Inflammatory macrophage treated with lipopolysaccharide for 1 hour (primary cell): ENCODE measurements around the gene NFKB2.

Experiments used
- DNase-seq, 2 donors: peaks; one replicate each; pipeline ENCODE4 v3.0.0-alpha.2; 2020 to 2022

The NFKB2 gene

DNA sequence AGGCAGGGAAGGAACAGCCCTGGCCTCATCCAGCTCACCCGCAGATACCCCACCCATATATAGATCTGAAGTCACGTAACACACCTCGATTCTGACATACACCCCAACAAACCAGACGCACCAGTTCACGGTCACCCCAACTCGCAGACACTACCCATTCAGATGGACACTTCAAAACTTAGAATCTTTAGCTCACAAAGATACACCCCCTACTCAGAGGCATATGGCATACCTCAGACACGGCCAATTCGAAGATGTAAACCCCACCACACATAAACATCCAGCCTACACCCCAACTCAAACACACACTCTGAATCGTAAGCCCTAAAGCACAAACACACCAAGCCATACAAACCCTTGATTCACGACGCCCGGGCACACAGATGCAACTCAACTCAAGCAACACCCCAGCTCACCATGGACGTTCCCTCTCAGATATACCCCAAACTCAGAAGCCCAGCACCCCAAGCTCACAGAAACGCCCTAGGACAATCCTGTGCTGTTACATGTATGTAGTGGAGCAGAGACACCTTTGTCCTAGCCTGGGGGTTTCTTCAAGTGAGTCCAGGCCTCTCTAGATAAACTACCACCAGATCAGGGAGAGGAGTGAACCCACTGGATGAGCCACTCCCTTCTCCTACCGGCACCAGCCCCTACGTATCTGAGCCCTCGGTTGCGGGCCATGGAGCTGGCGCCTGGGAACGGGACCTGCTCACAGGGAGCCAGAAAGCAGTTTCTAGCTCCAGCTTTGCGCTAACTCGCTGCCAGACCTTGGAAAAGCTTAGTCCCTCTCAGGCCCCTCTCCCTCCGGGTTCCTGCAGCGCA is 14.3 kb downstream of the NFKB2 start:
- no peak for DNase-seq

DNA sequence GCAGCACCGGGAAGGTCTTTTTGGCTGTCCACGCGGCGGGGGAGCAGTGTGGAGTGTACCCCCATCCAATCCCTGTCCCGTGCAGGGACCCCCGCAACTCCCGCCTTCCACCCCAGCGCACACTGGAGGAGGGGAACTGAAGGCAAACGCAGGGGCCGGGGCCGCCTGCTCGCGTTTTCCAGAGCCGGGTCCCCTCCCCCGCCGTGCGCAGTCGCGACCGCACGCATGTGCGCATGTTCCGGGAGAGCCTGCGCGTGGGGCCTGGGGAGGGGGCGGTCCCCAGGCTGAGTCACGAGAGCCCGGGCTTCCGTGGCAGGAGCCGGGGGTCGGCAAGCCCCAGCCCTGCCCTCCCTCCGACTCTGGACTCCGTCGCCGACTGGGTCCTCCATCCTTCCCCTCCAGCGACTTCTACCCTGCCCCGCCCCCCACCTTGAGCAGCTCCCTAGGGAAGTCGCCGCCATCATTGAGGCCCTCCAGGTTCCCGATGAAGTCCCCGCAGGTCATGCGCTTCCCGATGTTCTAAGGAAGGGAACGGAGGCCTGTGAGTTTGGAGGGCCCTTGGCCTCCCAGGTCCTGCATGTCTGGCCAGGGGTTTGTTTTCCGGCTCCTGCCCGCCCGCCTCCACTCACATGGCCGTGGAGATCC is 15.0 kb downstream of the NFKB2 start:
- DNase-seq: no peak

GRCh38 chr10:102411341-102412255 is 16.1 kb downstream of the NFKB2 start:
- no peak for DNase-seq

GRCh38 chr10:102412293-102412692 is 16.8 kb downstream of the NFKB2 start:
- no peak for DNase-seq

DNA sequence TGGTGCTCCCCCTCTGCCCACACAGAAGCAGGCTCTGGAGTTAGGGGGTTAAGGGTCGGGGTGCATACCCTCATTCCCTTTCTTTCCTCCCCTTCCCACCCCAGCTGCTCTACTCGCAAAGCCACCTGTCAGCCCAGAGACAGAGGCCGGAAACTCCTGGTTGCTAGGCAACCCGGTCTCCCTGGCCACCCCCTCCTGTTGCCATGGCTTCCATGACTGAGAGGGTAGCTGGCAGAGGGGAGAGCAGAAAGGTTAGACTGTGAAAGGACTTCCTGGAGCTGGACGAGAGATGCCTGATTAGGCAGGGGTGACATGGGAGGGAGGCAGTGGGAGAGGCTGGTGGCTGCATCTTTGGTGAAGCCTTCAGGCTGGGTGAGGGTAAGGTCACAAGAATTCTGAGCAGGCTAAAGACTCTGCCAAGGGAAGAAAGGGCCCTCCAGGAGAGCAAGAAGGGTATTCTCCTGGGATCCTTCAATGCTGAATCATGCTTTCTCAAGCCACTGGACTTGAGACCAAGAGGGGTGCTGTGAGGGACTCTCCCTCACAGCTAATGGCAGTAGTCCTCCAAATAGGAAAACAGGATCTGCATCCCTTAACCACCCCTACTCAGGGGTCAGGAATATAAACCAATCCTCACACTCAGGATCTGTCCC is 17.7 kb downstream of the NFKB2 start:
- DNase-seq: no peak

DNA sequence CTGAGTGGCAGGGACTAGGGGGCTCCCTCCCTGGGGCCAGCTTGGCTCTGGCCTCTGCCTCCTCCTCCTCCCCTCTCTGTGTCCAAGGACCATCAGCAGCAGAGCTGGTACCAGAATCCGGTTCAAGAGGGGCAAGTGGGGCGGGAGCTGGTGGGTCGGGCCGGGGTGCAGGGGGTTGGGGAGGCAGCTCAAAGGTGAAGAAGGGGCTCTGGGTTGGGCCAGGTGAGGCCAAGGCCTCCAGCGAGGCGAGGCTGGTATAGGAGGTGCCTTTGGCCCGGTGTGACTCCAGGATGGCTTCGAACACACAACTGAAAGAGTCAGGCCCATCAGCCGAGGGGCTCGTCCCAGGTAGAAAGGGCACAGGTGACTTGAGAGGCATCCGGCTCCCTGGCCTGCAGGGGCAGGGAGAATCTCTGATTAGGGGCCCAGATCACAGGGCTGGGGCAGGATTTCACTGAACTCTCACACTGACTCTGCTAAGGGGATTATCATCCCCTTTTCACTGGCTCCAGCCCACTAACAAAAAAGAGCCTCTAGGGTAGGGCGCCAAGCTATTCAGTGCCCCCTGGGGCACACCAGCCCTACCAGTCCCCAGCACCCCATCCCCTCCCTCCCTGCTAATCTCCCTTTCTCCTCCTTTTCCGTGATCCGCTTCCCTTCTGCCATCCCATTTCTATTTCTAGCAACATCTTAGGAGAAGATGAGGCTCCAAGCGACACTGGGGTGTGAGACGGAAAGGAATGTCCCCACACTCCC is 18.5 kb downstream of the NFKB2 start:
- DNase-seq: no peak

DNA sequence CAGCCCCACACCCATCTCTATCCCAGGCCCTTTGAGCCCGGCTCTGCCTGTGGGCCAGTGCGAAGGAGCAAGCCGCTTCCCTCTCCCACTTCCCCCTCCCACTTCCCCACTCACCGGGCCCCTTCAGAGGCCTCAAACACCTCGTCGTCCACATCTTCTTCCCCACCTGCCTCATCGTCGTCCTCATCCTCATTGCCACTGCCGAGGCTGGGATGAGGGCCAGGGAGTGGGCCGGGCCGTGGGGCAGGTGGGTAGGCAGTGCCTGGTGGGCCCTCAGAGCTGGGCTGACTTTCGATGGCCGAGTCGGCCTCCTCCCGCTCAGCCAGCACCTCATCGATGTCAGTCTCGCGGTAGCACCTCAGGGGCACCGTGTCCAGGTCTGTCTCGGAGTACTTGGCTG is 19.2 kb downstream of the NFKB2 start:
- DNase-seq: no peak

GRCh38 chr10:102416283-102416682 is 20.8 kb downstream of the NFKB2 start:
- no peak for DNase-seq

GRCh38 chr10:102416695-102417094 is 21.2 kb downstream of the NFKB2 start:
- no peak for DNase-seq

- DNase-seq: no peak
These were observed 23.2 kb downstream of the NFKB2 start, which contains the start of gene PSD for GRCh38 chr10:102418622-102419268. Gene PSD, minus strand, starts transcription at chr10:102418785. Its CDS starts 1,747 bp downstream, at chr10:102417038.

DNA sequence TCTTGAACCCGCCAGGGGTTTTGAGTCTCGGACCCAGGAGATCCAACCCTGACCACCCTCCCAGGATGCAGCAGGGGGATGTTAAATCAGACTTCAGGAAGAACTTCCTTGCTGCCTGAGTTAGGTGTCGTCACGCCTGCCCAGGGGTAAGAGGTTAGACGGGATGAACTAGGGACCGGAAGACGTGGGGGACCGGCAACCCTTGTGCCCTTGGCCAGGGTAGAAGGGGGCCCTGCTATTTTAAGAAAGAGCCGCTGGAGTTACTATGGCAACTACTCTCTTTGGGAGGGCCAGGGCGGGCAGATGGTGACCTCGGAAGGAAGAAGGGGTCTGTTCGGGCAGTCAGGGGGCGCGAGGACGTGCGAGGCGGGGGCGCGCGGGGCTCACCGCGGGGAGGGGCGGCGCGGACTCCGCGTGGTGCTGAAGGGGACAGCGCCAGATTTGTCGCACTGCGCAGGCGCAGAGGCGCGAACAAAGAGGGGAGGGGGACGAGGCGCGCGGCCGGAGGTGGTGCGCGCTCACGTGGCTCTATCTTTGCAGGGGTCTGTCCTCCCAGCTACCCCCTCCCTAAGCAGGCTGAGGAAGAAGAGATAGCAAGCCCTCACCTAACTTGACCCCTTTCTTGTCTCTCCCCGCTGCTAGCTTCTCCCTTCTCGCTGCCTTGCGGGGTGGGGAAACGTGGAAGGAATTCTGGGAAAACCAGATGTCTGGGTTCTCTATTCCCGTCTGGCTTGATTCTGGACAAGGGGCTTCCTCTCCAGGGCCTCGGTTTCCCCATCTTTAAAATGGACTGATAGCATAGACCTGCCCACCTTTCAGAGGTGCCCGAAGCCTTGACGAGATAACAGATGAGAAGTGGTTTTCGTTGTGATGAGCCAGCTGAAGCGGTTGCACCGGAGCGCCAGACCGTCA is 24.0 kb downstream of the NFKB2 start:
- no peak for DNase-seq

DNA sequence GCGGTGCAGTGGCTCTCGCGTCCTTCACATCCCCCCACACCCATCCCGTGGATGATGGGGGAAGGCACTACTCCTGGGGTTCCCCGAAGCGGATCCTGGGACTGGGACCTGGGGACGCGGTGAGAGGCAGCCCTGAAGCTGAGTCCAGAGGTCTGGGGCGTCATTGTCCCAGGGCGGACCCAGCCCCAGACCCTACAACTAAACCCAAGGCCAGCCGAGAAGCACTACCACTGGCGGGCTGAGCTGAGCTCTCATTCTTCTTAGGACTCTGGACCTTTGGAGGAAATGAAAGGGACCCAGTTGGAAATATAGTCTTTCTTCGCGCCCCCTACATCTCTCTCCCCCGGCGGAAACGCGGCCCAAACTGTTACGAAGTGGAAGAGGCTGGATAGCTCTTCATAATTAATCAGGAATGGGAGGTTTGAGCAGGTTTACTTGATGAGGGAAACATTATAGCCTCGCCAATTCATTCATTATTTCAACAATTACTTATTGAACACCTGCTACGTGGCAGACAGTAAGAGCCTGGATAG is 24.7 kb downstream of the NFKB2 start:
- no peak for DNase-seq

- DNase-seq: peak; percentile 94 to 99
These were observed 25.4 kb downstream of the NFKB2 start, which contains the start of gene FBXL15 for GRCh38 chr10:102420714-102421506. Gene FBXL15, plus strand, starts transcription at chr10:102420836. Its CDS starts 294 bp downstream, at chr10:102421130.

DNA sequence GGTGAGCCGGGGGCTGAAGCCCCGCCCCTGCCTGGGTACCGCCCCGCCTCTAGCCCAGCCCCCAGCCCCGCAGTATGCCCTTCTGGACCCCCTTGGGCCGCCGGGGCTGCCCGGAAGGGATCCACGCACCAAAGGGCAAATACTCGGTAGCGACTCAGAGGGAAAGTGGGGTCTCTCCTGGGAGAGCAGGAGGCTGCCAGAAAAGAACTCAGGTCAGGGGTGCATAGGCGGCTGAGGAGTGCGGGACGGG is 25.9 kb downstream of the NFKB2 start:
- no peak for DNase-seq

- peak in 1 of 2 donors; percentile 39 for DNase-seq
These were observed 26.4 kb downstream of the NFKB2 start for GRCh38 chr10:102421757-102422512.

DNA sequence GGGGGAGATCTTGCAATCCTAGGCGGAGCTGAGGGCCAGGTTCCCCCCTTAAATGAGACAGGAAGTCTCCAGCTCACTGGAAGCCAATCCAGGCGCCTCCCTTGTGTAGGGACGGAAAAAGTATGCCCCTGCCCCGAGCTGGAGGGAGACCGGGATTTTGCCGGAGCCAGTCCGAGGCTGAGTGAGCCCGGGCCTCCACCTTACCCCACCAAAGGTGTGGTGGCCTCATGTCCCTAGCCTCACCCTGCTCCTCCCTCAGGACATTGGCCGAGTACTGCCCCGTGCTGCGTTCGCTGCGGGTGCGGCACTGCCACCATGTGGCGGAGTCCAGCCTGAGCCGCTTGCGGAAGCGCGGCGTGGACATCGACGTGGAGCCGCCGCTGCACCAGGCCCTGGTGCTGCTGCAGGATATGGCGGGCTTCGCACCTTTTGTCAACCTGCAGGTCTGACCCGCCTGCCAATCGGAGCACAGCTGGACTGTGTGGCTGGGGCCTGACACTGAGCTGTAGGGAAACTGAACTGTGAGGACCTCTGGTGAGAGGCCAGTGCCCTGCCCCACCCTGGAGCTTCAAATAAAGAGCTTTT is 27.1 kb downstream of the NFKB2 start:
- peak; percentile 75 to 82 for DNase-seq

DNA sequence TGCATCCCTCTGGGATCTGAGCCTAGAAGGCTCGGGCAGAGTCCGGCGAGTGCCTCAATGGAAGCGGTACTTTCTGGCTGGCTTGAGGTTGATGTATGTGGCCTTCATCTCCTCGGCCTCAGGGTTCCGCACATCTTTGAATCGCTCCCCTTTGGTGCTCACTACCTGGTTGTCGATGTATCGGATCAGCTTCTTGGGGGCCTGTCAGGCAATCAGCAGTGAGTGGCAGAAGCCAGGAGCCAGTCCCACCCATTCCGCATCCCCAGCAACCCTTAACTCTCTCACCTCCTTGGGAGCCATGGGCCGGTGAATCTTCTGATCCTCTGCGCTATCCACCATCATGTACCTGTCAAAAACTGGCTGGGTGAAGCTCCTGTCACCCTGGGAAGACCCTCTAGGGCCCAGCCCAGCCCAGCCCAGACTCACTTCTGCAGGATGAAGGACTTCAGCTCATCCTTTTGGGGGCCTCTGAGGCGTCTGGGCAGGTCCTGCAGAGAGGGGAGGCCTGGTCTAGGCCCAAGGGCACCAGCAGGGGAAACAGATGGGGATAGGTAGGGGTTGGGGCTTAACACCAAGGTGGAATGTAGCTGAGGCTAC is 28.0 kb downstream of the NFKB2 start:
- DNase-seq: no peak

- DNase-seq: no peak
These were observed 28.6 kb downstream of the NFKB2 start for GRCh38 chr10:102424145-102424544.
